ENCODE results near the gene FERMT2.

DNA sequence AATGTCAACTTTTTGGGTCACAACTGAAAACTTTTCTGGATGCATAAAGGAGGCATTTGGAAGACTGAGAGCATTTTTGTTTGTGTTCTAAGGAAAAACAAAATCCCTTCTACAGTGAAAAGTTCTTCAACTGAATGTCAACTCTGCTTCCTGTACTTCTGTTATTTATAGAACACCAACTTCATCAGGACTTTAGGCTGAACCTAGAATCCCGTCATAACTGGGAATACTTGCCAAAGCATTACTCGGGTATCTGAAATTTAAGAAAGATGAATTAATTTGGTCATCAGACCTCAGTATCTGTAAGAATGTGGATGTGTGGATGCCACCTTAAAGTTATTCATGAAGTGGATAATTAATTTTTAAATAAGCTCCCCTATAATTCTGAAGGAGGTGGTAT is 73.2 kb downstream of the FERMT2 start:
- TF ChIP-seq FOXM1 (IDR thresholded peaks at IDR 0.05; ENCODE audit: borderline replicate concordance, low read depth) (no peak), CEBPB (IDR thresholded peaks at IDR 0.05) (no peak), CREB1 (IDR thresholded peaks at IDR 0.05; ENCODE audit: low read depth) (no peak), RAD21 (IDR thresholded peaks at IDR 0.05; ENCODE audit: low read depth) (no peak), TEAD4 (IDR thresholded peaks at IDR 0.05) (no peak), TAF1 (IDR thresholded peaks at IDR 0.05; ENCODE audit: low read depth) (no peak), TCF12 (IDR thresholded peaks at IDR 0.05; ENCODE audit: low read depth) (no peak), YY1 (IDR thresholded peaks at IDR 0.05; ENCODE audit: low read depth) (no peak), EP300 (IDR thresholded peaks at IDR 0.05; ENCODE audit: borderline replicate concordance) (no peak), EGR1 (IDR thresholded peaks at IDR 0.05) (no peak), NFIC (IDR thresholded peaks at IDR 0.05) (no peak)
- TF ChIP-seq, protein P1, sequence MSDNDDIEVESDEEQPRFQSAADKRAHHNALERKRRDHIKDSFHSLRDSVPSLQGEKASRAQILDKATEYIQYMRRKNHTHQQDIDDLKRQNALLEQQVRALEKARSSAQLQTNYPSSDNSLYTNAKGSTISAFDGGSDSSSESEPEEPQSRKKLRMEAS (IDR thresholded peaks at IDR 0.05) = no peak
- TF ChIP-seq, protein P2, sequence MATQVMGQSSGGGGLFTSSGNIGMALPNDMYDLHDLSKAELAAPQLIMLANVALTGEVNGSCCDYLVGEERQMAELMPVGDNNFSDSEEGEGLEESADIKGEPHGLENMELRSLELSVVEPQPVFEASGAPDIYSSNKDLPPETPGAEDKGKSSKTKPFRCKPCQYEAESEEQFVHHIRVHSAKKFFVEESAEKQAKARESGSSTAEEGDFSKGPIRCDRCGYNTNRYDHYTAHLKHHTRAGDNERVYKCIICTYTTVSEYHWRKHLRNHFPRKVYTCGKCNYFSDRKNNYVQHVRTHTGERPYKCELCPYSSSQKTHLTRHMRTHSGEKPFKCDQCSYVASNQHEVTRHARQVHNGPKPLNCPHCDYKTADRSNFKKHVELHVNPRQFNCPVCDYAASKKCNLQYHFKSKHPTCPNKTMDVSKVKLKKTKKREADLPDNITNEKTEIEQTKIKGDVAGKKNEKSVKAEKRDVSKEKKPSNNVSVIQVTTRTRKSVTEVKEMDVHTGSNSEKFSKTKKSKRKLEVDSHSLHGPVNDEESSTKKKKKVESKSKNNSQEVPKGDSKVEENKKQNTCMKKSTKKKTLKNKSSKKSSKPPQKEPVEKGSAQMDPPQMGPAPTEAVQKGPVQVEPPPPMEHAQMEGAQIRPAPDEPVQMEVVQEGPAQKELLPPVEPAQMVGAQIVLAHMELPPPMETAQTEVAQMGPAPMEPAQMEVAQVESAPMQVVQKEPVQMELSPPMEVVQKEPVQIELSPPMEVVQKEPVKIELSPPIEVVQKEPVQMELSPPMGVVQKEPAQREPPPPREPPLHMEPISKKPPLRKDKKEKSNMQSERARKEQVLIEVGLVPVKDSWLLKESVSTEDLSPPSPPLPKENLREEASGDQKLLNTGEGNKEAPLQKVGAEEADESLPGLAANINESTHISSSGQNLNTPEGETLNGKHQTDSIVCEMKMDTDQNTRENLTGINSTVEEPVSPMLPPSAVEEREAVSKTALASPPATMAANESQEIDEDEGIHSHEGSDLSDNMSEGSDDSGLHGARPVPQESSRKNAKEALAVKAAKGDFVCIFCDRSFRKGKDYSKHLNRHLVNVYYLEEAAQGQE (IDR thresholded peaks at IDR 0.05; ENCODE audit: low read depth) = no peak
- TF ChIP-seq, protein P3, sequence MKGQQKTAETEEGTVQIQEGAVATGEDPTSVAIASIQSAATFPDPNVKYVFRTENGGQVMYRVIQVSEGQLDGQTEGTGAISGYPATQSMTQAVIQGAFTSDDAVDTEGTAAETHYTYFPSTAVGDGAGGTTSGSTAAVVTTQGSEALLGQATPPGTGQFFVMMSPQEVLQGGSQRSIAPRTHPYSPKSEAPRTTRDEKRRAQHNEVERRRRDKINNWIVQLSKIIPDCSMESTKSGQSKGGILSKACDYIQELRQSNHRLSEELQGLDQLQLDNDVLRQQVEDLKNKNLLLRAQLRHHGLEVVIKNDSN (IDR thresholded peaks at IDR 0.05) = no peak
